ENCODE measurements around the gene TK2.

GRCh38 chr16:66551788-66552285, 1.9 kb upstream of the TK2 start:
- TF ChIP-seq, protein P1, sequence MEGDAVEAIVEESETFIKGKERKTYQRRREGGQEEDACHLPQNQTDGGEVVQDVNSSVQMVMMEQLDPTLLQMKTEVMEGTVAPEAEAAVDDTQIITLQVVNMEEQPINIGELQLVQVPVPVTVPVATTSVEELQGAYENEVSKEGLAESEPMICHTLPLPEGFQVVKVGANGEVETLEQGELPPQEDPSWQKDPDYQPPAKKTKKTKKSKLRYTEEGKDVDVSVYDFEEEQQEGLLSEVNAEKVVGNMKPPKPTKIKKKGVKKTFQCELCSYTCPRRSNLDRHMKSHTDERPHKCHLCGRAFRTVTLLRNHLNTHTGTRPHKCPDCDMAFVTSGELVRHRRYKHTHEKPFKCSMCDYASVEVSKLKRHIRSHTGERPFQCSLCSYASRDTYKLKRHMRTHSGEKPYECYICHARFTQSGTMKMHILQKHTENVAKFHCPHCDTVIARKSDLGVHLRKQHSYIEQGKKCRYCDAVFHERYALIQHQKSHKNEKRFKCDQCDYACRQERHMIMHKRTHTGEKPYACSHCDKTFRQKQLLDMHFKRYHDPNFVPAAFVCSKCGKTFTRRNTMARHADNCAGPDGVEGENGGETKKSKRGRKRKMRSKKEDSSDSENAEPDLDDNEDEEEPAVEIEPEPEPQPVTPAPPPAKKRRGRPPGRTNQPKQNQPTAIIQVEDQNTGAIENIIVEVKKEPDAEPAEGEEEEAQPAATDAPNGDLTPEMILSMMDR (IDR thresholded peaks at IDR 0.05) = no peak
- no peak for TF ChIP-seq POLR2A (IDR thresholded peaks at IDR 0.05)
